Endothelial cell of umbilical vein (primary cell): ENCODE data around the gene PBX3. TPM values are rescaled to one million over a fixed set of nuclear protein-coding genes. Genes with fewer than 3 reads are reported as not detected.

Source experiments
- BruUV-seq: library from RNA; stranded (reverse); fragments of 400-500 nt; replicated peaks from 2 replicates; lab custom pipeline; 2021; lab: Mats Ljungman, UMichigan
- CTCF ChIA-PET: fragments of 300-600, 350-600 bp; sonication (Branson Sonifier 250); formaldehyde crosslinking; loops from one replicate; lab custom pipeline; 2021; ENCODE audit warnings: antibody characterized with exemption, inconsistent platforms; lab: Charles Lee
- POLR2A ChIA-PET: fragments of 300-600, 350-600 bp; sonication (Branson Sonifier 250); formaldehyde crosslinking; loops from one replicate; lab custom pipeline; 2021; ENCODE audit warnings: antibody characterized with exemption, inconsistent platforms; lab: Charles Lee
- DNase-seq: peaks from one replicate; pipeline ENCODE4 v3.0.0-alpha.2; 2011; ENCODE audit warnings: low read depth, low spot score
- FAIRE-seq: peaks from 2 replicates; lab custom pipeline; 2011; peaks lifted over from hg19 to GRCh38; lab: Jason Lieb, UNC
- H2AFZ ChIP-seq: 2 replicates; pipeline ENCODE4 v1.6.0; 2012; ENCODE audit warnings: low read depth, low read length, control low read depth, inconsistent platforms
- H3K27ac ChIP-seq: 2 replicates; pipeline ENCODE4 v1.5.1; 2011; ENCODE audit warnings: low read depth, mild to moderate bottlenecking, control low read depth, low read length, moderate library complexity; ENCODE audit not compliant: insufficient read depth
- H3K27me3 ChIP-seq, 2 experiments: 2 replicates each; pipeline versions ENCODE4 v1.6.0 to v1.6.1; 2011; ENCODE audit warnings: low read length in 2 of 2, mixed read lengths in 1 of 2; ENCODE audit not compliant: control insufficient read depth in 2 of 2, insufficient read depth in 2 of 2
- H3K36me3 ChIP-seq, 2 experiments: 2 replicates in 1 of 2; 3 replicates in 1 of 2; pipeline ENCODE4 v1.5.1; 2011; ENCODE audit warnings: low read length in 2 of 2, mild to moderate bottlenecking in 1 of 2, moderate library complexity in 1 of 2; ENCODE audit not compliant: control insufficient read depth in 2 of 2, insufficient read depth in 2 of 2; ENCODE audit errors: extremely low read depth in 1 of 2
- H3K4me1 ChIP-seq: 3 replicates; pipeline ENCODE4 v1.5.1; 2011; ENCODE audit warnings: mild to moderate bottlenecking, low read length; ENCODE audit not compliant: control insufficient read depth, insufficient read depth; ENCODE audit errors: extremely low read depth
- H3K4me2 ChIP-seq: 2 replicates; pipeline ENCODE4 v1.6.1; 2011; ENCODE audit warnings: low read length, control low read depth, mixed read lengths; ENCODE audit not compliant: insufficient read depth
- H3K4me3 ChIP-seq, 3 experiments: fragments of 200-600 bp in 1 of 3; sonication (generic), shearing (Covaris generic) in 1 of 3; replicated peaks in 1 of 3; 2 replicates each; pipeline ENCODE4 v1.5.1; 2011 to 2016; ENCODE audit warnings: control low read depth in 3 of 3, low read length in 3 of 3, mild to moderate bottlenecking in 2 of 3, inconsistent platforms in 1 of 3, low read depth in 1 of 3, moderate library complexity in 1 of 3; ENCODE audit not compliant: insufficient read depth in 1 of 3
- H3K79me2 ChIP-seq: 2 replicates; pipeline ENCODE4 v1.6.0; 2012; ENCODE audit warnings: low read length, inconsistent platforms; ENCODE audit not compliant: control insufficient read depth, insufficient read depth
- H3K9ac ChIP-seq: replicated peaks from 2 replicates; pipeline ENCODE3; 2011; ENCODE audit warnings: low read length, control low read depth; ENCODE audit not compliant: insufficient read depth; ENCODE audit errors: extremely low read depth
- H3K9me1 ChIP-seq: replicated peaks from 3 replicates; pipeline ENCODE4 v1.6.0; 2011; ENCODE audit warnings: mild to moderate bottlenecking, low read length; ENCODE audit not compliant: control insufficient read depth, insufficient read depth; ENCODE audit errors: extremely low read depth
- H3K9me3 ChIP-seq: replicated peaks from 2 replicates; pipeline ENCODE4 v1.5.1; 2012; ENCODE audit warnings: low read length, inconsistent platforms; ENCODE audit not compliant: control insufficient read depth, insufficient read depth
- H4K20me1 ChIP-seq: replicated peaks from 2 replicates; pipeline ENCODE3; 2011; ENCODE audit warnings: mild to moderate bottlenecking, low read length; ENCODE audit not compliant: control insufficient read depth, insufficient read depth; ENCODE audit errors: extremely low read depth
- CTCF ChIP-seq, 2 donors: IDR thresholded peaks; 1 replicate in 1 of 2; 2 replicates in 1 of 2; pipeline ENCODE4 v1.5.1; 2011; ENCODE audit warnings: low read length in 2 of 2, mild to moderate bottlenecking in 2 of 2, moderate library complexity in 2 of 2, control low read depth in 1 of 2, inconsistent platforms in 1 of 2, low read depth in 1 of 2; ENCODE audit not compliant: insufficient read depth in 1 of 2; ENCODE audit errors: extremely low read depth in 1 of 2
- EZH2 ChIP-seq: IDR thresholded peaks from 2 replicates; pipeline ENCODE4 v1.6.1; 2012; ENCODE audit warnings: borderline replicate concordance, low read depth, mild to moderate bottlenecking, moderate library complexity, low read length, inconsistent platforms; ENCODE audit not compliant: severe bottlenecking
- FOS ChIP-seq: IDR thresholded peaks from 2 replicates; pipeline ENCODE4 v1.6.1; 2011; ENCODE audit warnings: mild to moderate bottlenecking, low read length, moderate library complexity, borderline replicate concordance; ENCODE audit not compliant: insufficient read depth
- GATA2 ChIP-seq: IDR thresholded peaks from 2 replicates; pipeline ENCODE4 v1.7.0; 2011; ENCODE audit warnings: low read depth, mild to moderate bottlenecking, moderate library complexity, mixed read lengths, low read length; ENCODE audit not compliant: insufficient read length, insufficient read depth
- JUN ChIP-seq: IDR thresholded peaks from 2 replicates; pipeline ENCODE4 v1.6.1; 2011; ENCODE audit warnings: borderline replicate concordance, low read depth; ENCODE audit not compliant: insufficient read length, insufficient read depth
- MYC ChIP-seq: IDR thresholded peaks from one replicate; pipeline ENCODE4 v1.6.1; 2011; ENCODE audit warnings: mild to moderate bottlenecking, low read depth, low read length
- POLR2A ChIP-seq: IDR thresholded peaks from 2 replicates; pipeline ENCODE4 v1.6.1; 2012; ENCODE audit warnings: low read depth, mild to moderate bottlenecking, control low read depth, low read length
- POLR2AphosphoS5 ChIP-seq: IDR thresholded peaks from 2 replicates; pipeline ENCODE4 v1.6.1; 2012; ENCODE audit warnings: low read depth, mild to moderate bottlenecking, control low read depth, low read length, moderate library complexity; ENCODE audit not compliant: insufficient read depth
- dilution Hi-C: fragments of 300-500 bp; cut with MboI; formaldehyde crosslinking; loops from one replicate; pipeline ENCODE4 v1.15.0; 2019; ENCODE audit warnings: low sequenced_read_pairs; ENCODE audit not compliant: extremely low pct_ligation_motif_present
- intact Hi-C: fragments of 100-400 bp; cut with micrococcal nuclease; formaldehyde crosslinking; loops from one replicate; pipeline ENCODE4 v1.10.0; 2022
- polyA plus RNA-seq, 4 experiments: library from polyadenylated mRNA; depleted of rRNA in 3 of 4; stranded (reverse) in 3 of 4; unstranded in 1 of 4; fragments of >200 nt; gene quantifications; 2 replicates each; pipeline versions ENCODE4 v1.2.1 to v1.2.3, GENCODE V29; 2011 to 2012; ENCODE audit warnings: missing spikeins in 1 of 4
- total RNA-seq: library from RNA; stranded (reverse); gene quantifications from 2 replicates; pipeline ENCODE4 v1.2.3, GENCODE V29; 2021
- TF ChIP-seq, protein P1 (sequence below): IDR thresholded peaks from 2 replicates; pipeline ENCODE4 v1.6.1; 2011; ENCODE audit not compliant: insufficient read depth, insufficient read length

PBX3 gene
- total and polyA plus RNA-seq, 2 donors (not counting 3 experiments of a cell fraction or from before 2014, with no cell fraction given) = 18.8 to 42.0 TPM

- Histone ChIP-seq H3K79me2 (peaks cover 32% of the 10 kb centered on the region), H3K9me3 (no peaks in the 10 kb centered on the region), H2AFZ (no peak overlapping the region), H3K9me1 (no peaks in the 10 kb centered on the region), H3K27ac (no peak overlapping the region), H3K9ac (no peak overlapping the region), H3K4me2 (no peak overlapping the region), H3K27me3 (no peaks in the 10 kb centered on the region), H4K20me1 (no peaks in the 10 kb centered on the region), H3K4me1 (peaks cover 4% of the 10 kb centered on the region), H3K4me3 (no peak overlapping the region), H3K36me3 (no peaks in the 10 kb centered on the region)
- no peak for TF ChIP-seq MYC
- TF ChIP-seq GATA2 = no peak
- TF ChIP-seq JUN = no peak
- no peak for TF ChIP-seq CTCF (IDR thresholded peaks at IDR 0.05; ENCODE audit: extremely low read depth in 1 of 2, insufficient read depth in 1 of 2, low read depth in 1 of 2, low read length in 2 of 2)
- no peak for TF ChIP-seq EZH2
- no peak for TF ChIP-seq POLR2AphosphoS5
- TF ChIP-seq FOS = no peak
- TF ChIP-seq, protein P1, sequence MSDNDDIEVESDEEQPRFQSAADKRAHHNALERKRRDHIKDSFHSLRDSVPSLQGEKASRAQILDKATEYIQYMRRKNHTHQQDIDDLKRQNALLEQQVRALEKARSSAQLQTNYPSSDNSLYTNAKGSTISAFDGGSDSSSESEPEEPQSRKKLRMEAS = no peak
- no peak for TF ChIP-seq POLR2A
- DNase-seq (no peak), FAIRE-seq (no peak)
- CTCF ChIA-PET = no interaction called here
- dilution Hi-C loops = no loop called here
- no TSS peak for BruUV-seq
- intact Hi-C loops = no loop called here
- POLR2A ChIA-PET = no interaction called here
These were observed 116.8 kb downstream of the PBX3 start for GRCh38 chr9:125863923-125864322.
